Keratinocyte (primary cell): Measurements from ENCODE around the gene AGPS.

Experiments
- EZH2 ChIP-seq: IDR thresholded peaks from one replicate; pipeline ENCODE4 v1.6.1; 2012; ENCODE audit warnings: inconsistent platforms, mild to moderate bottlenecking, low read length, moderate library complexity
- TF ChIP-seq, protein P1 (sequence below), 3 experiments: IDR thresholded peaks in 1 of 3; conservative IDR thresholded peaks in 1 of 3; optimal IDR thresholded peaks in 1 of 3; 2 replicates in 2 of 3; 3 replicates in 1 of 3; pipeline versions ENCODE3 to v1.5.1; 2011; ENCODE audit warnings: low read length in 3 of 3, mild to moderate bottlenecking in 3 of 3, moderate library complexity in 2 of 3, control low read depth in 1 of 3, inconsistent platforms in 1 of 3; ENCODE audit not compliant: insufficient read depth in 2 of 3; ENCODE audit errors: extremely low read depth in 1 of 3

DNA sequence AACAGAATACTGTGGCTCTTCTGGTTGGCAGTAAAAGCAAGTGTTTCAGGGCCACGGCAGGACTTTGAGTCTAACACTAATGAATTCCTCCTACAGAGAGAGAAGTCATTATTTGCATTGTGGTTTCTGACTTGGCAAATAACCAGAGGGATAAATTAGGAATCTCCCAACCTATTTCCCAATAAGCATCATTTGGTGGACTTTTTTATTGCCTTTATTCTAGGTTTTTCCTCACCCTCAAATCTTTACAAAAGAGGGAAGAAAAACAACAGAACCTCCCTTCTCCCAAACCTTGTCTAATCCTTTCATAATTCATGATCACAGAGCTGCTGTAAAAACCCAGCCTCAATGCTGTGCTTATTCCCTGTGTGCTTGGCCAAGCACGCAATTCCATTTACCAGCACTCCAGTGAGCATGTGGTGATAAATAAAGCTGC lies 179.7 kb downstream of the AGPS start:
- TF ChIP-seq EZH2, result no peak
- TF ChIP-seq, protein P1, sequence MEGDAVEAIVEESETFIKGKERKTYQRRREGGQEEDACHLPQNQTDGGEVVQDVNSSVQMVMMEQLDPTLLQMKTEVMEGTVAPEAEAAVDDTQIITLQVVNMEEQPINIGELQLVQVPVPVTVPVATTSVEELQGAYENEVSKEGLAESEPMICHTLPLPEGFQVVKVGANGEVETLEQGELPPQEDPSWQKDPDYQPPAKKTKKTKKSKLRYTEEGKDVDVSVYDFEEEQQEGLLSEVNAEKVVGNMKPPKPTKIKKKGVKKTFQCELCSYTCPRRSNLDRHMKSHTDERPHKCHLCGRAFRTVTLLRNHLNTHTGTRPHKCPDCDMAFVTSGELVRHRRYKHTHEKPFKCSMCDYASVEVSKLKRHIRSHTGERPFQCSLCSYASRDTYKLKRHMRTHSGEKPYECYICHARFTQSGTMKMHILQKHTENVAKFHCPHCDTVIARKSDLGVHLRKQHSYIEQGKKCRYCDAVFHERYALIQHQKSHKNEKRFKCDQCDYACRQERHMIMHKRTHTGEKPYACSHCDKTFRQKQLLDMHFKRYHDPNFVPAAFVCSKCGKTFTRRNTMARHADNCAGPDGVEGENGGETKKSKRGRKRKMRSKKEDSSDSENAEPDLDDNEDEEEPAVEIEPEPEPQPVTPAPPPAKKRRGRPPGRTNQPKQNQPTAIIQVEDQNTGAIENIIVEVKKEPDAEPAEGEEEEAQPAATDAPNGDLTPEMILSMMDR (optimal IDR thresholded peaks at IDR 0.05 in 1 of 3, IDR thresholded peaks at IDR 0.05 in 1 of 3, conservative IDR thresholded peaks at IDR 0.05 in 1 of 3; ENCODE audit: extremely low read depth in 1 of 3, insufficient read depth in 2 of 3, low read length in 3 of 3), result no peak
